PC-9 (cell line): Measurements from ENCODE around the gene ZNF148.

Experiments used
- CTCF ChIP-seq: fragments of 200-600 bp; sonication (generic); conservative IDR thresholded peaks from 2 replicates; pipeline ENCODE4 v1.6.1; 2017; ENCODE audit warnings: mixed run types, antibody characterized with exemption, mild to moderate bottlenecking, moderate library complexity
- EZH2 ChIP-seq: fragments of 200-600 bp; sonication (generic); IDR thresholded peaks from 2 replicates; pipeline ENCODE4 v1.8.0; 2017; ENCODE audit warnings: antibody characterized with exemption, low read depth

- TF ChIP-seq CTCF, result no peak
- TF ChIP-seq EZH2, result no peak
Observed at GRCh38 chr3:125211523-125212090, 163.5 kb downstream of the ZNF148 start.
